Memory B cell (primary cell): ENCODE data around the gene CYP4A22.
"Not testable (repeated sequence)": the region's sequence is repeated elsewhere in the genome, so short reads cannot be mapped to it uniquely, and the experiment has no call there.

Experiments
- ATAC-seq: fragments of 150-1000 bp; cut with Tn5 transposase; 2 replicates; pipeline ENCODE4 v1.10.0; 2021; ENCODE audit warnings: low read depth, mild to moderate bottlenecking, moderate library complexity
- DNase-seq, 2 donors: peaks; one replicate each; pipeline ENCODE4 v3.0.0; 2022; ENCODE audit warnings: low spot score in 2 of 2
- H3K27ac Mint-ChIP-seq: one replicate; pipeline ENCODE4 v1.8.0; 2022; ENCODE audit warnings: mild to moderate bottlenecking, moderate library complexity, mixed read lengths
- H3K27me3 Mint-ChIP-seq: one replicate; pipeline ENCODE4 v1.8.0; 2022; ENCODE audit warnings: mixed read lengths
- H3K36me3 Mint-ChIP-seq: one replicate; pipeline ENCODE4 v1.8.0; 2022; ENCODE audit warnings: mild to moderate bottlenecking, mixed read lengths
- H3K4me1 Mint-ChIP-seq: one replicate; pipeline ENCODE4 v1.8.0; 2022; ENCODE audit warnings: mixed read lengths
- H3K4me3 Mint-ChIP-seq: one replicate; pipeline ENCODE4 v1.8.0; 2022; ENCODE audit warnings: mild to moderate bottlenecking, moderate library complexity, mixed read lengths
- H3K9me3 Mint-ChIP-seq: one replicate; pipeline ENCODE4 v1.8.0; 2022; ENCODE audit warnings: mixed read lengths

CYP4A22 gene

GRCh38 chr1:47132665-47133064 is 4.6 kb upstream of the CYP4A22 start:
- not testable (repeated sequence) for H3K4me3 Mint-ChIP-seq, ATAC-seq, H3K4me1 Mint-ChIP-seq, H3K27ac Mint-ChIP-seq, DNase-seq, H3K9me3 Mint-ChIP-seq, H3K36me3 Mint-ChIP-seq, H3K27me3 Mint-ChIP-seq

- no peak overlapping the region for H3K27ac Mint-ChIP-seq
- H3K9me3 Mint-ChIP-seq, result no peaks in the 10 kb centered on the region
- no peak for ATAC-seq
- no peak overlapping the region for H3K4me3 Mint-ChIP-seq
- H3K36me3 Mint-ChIP-seq, result no peaks in the 10 kb centered on the region
- no peaks in the 10 kb centered on the region for H3K4me1 Mint-ChIP-seq
- H3K27me3 Mint-ChIP-seq, result peaks cover 13% of the 10 kb centered on the region
- no peak for DNase-seq
Observed at GRCh38 chr1:47137925-47138615, 829 bp downstream of the CYP4A22 start.

GRCh38 chr1:47140358-47140757 is 3.1 kb downstream of the CYP4A22 start:
- not testable (repeated sequence) for DNase-seq, ATAC-seq, H3K27ac Mint-ChIP-seq, H3K9me3 Mint-ChIP-seq, H3K4me1 Mint-ChIP-seq, H3K36me3 Mint-ChIP-seq, H3K4me3 Mint-ChIP-seq
- peaks cover 13% of the 10 kb centered on the region for H3K27me3 Mint-ChIP-seq

- not testable (repeated sequence) for H3K4me1 Mint-ChIP-seq, ATAC-seq, H3K27ac Mint-ChIP-seq, H3K36me3 Mint-ChIP-seq, H3K9me3 Mint-ChIP-seq, DNase-seq, H3K4me3 Mint-ChIP-seq
- peaks cover 23% of the 10 kb centered on the region for H3K27me3 Mint-ChIP-seq
Observed at GRCh38 chr1:47143654-47144053, 6.4 kb downstream of the CYP4A22 start.

- H3K4me3 Mint-ChIP-seq, H3K36me3 Mint-ChIP-seq, H3K9me3 Mint-ChIP-seq, DNase-seq, H3K27ac Mint-ChIP-seq, ATAC-seq, H3K4me1 Mint-ChIP-seq: not testable (repeated sequence)
- H3K27me3 Mint-ChIP-seq, result peaks cover 25% of the 10 kb centered on the region
Observed at GRCh38 chr1:47146495-47146894, 9.3 kb downstream of the CYP4A22 start.

- Mint-ChIP-seq H3K4me3 (no peak overlapping the region), H3K36me3 (no peaks in the 10 kb centered on the region), H3K9me3 (no peaks in the 10 kb centered on the region), H3K27ac (no peak overlapping the region), H3K4me1 (no peaks in the 10 kb centered on the region), H3K27me3 (peaks cover 24% of the 10 kb centered on the region)
- no peak for DNase-seq
- no peak for ATAC-seq
Observed at GRCh38 chr1:47147047-47147785, 10.0 kb downstream of the CYP4A22 start.

- H3K27me3 Mint-ChIP-seq, result peaks cover 24% of the 10 kb centered on the region
- not testable (repeated sequence) for ATAC-seq, DNase-seq, H3K4me1 Mint-ChIP-seq, H3K9me3 Mint-ChIP-seq, H3K36me3 Mint-ChIP-seq, H3K4me3 Mint-ChIP-seq, H3K27ac Mint-ChIP-seq
Observed at GRCh38 chr1:47149162-47149561, 11.9 kb downstream of the CYP4A22 start.

GRCh38 chr1:47156457-47156856 is 19.2 kb downstream of the CYP4A22 start:
- not testable (repeated sequence) for H3K36me3 Mint-ChIP-seq, H3K27ac Mint-ChIP-seq, H3K4me1 Mint-ChIP-seq, ATAC-seq, H3K4me3 Mint-ChIP-seq, DNase-seq, H3K9me3 Mint-ChIP-seq
- H3K27me3 Mint-ChIP-seq, result peaks cover 11% of the 10 kb centered on the region

GRCh38 chr1:47157957-47158356 is 20.7 kb downstream of the CYP4A22 start:
- H3K27me3 Mint-ChIP-seq, result peaks cover 11% of the 10 kb centered on the region
- H3K27ac Mint-ChIP-seq, H3K9me3 Mint-ChIP-seq: not testable (repeated sequence)

GRCh38 chr1:47160716-47161115 is 23.5 kb downstream of the CYP4A22 start:
- Mint-ChIP-seq H3K36me3 (peaks cover 2% of the 10 kb centered on the region), H3K4me1 (no peaks in the 10 kb centered on the region), H3K27ac (no peak overlapping the region), H3K27me3 (peaks cover 14% of the 10 kb centered on the region), H3K4me3 (no peak overlapping the region), H3K9me3 (peaks cover 2% of the 10 kb centered on the region)
- DNase-seq (no peak), ATAC-seq (no peak)

More at GRCh38 chr1:47157957-47158356, 20.7 kb downstream of the CYP4A22 start:
- not testable (repeated sequence) for H3K36me3 Mint-ChIP-seq, H3K4me3 Mint-ChIP-seq, ATAC-seq, DNase-seq, H3K4me1 Mint-ChIP-seq

- no peak overlapping the region for H3K4me3 Mint-ChIP-seq
- no peaks in the 10 kb centered on the region for H3K9me3 Mint-ChIP-seq
- H3K27me3 Mint-ChIP-seq, result peaks cover 12% of the 10 kb centered on the region
- no peaks in the 10 kb centered on the region for H3K4me1 Mint-ChIP-seq
- no peaks in the 10 kb centered on the region for H3K36me3 Mint-ChIP-seq
- no peak overlapping the region for H3K27ac Mint-ChIP-seq
- ATAC-seq, result no peak
- no peak for DNase-seq
Observed at GRCh38 chr1:47161298-47162040, 24.2 kb downstream of the CYP4A22 start.

- Mint-ChIP-seq H3K27ac (no peak overlapping the region), H3K4me1 (no peaks in the 10 kb centered on the region), H3K27me3 (peaks cover 15% of the 10 kb centered on the region), H3K4me3 (no peak overlapping the region), H3K9me3 (peaks cover 3% of the 10 kb centered on the region), H3K36me3 (no peaks in the 10 kb centered on the region)
- ATAC-seq (no peak), DNase-seq (no peak)
Observed at GRCh38 chr1:47164552-47164951, 27.3 kb downstream of the CYP4A22 start.

GRCh38 chr1:47172782-47173181 is 35.5 kb downstream of the CYP4A22 start:
- Mint-ChIP-seq H3K36me3 (no peaks in the 10 kb centered on the region), H3K27ac (no peak overlapping the region), H3K9me3 (peaks cover 3% of the 10 kb centered on the region), H3K4me3 (no peak overlapping the region), H3K4me1 (peaks cover 4% of the 10 kb centered on the region), H3K27me3 (peaks cover 6% of the 10 kb centered on the region)
- ATAC-seq, result no peak
- DNase-seq, result no peak

GRCh38 chr1:47174656-47175020 is 37.4 kb downstream of the CYP4A22 start:
- no peaks in the 10 kb centered on the region for H3K9me3 Mint-ChIP-seq
- no peak overlapping the region for H3K4me3 Mint-ChIP-seq
- ATAC-seq, result no peak
- H3K4me1 Mint-ChIP-seq, result peaks cover 11% of the 10 kb centered on the region
- no peak for DNase-seq
- H3K36me3 Mint-ChIP-seq, result no peaks in the 10 kb centered on the region
- H3K27ac Mint-ChIP-seq, result no peak overlapping the region
- H3K27me3 Mint-ChIP-seq, result peaks cover 13% of the 10 kb centered on the region
